Upper lobe of right lung (tissue), 1 donor: ENCODE measurements around the gene WLS. TPM values are rescaled to one million over a fixed set of nuclear protein-coding genes. Genes with fewer than 3 reads are reported as not detected.

Source experiments
- ATAC-seq: fragments of 200-7000 bp; cut with Tn5 transposase; one replicate; pipeline ENCODE4 v1.9.1; 2020; ENCODE audit warnings: mild to moderate bottlenecking, moderate library complexity
- DNase-seq: peaks from one replicate; pipeline ENCODE4 v3.0.0-alpha.2; 2020
- H3K27ac ChIP-seq: fragments of 200-600 bp; one replicate; pipeline ENCODE4 v1.8.0; 2022
- H3K27me3 ChIP-seq: fragments of 200-600 bp; one replicate; pipeline ENCODE4 v1.8.0; 2022; ENCODE audit warnings: mild to moderate bottlenecking
- H3K36me3 ChIP-seq: fragments of 200-600 bp; one replicate; pipeline ENCODE4 v1.8.0; 2022
- H3K4me1 ChIP-seq: fragments of 200-600 bp; one replicate; pipeline ENCODE4 v1.8.0; 2022
- H3K4me3 ChIP-seq: fragments of 200-600 bp; one replicate; pipeline ENCODE4 v1.8.0; 2022; ENCODE audit warnings: mild to moderate bottlenecking
- H3K9me3 ChIP-seq: fragments of 200-600 bp; one replicate; pipeline ENCODE4 v1.8.0; 2022
- CTCF ChIP-seq: fragments of 200-600 bp; IDR thresholded peaks from one replicate; pipeline ENCODE4 v1.8.0; 2022; ENCODE audit warnings: antibody characterized with exemption
- intact Hi-C: fragments of 100-400 bp; cut with DNase I; formaldehyde crosslinking; loops from one replicate; pipeline ENCODE4 v1.11.0; 2022
- total RNA-seq: library from RNA; stranded (reverse); fragmentation: NEBNext Ultra II Directional; extraction: Animal tissue kit (Norgen Biotek cat#: 25700); gene quantifications from one replicate; pipeline ENCODE4 v1.2.1, GENCODE V29; 2021
- donor health status: DM: no; HTN: yes; CAD: no; lungs with severe emphysema.

WLS gene
- total RNA-seq, 1 donor from 2014 or later, result 89.8 TPM

- ATAC-seq, result no peak
- H3K9me3 ChIP-seq, result no peaks in the 10 kb centered on the region
- no peaks in the 10 kb centered on the region for H3K36me3 ChIP-seq
- DNase-seq, result no peak
- H3K27me3 ChIP-seq, result no peaks in the 10 kb centered on the region
- intact Hi-C loops, result no loop called here
- H3K27ac ChIP-seq, result no peak overlapping the region
- no peak overlapping the region for H3K4me3 ChIP-seq
- TF ChIP-seq CTCF, result no peak
- H3K4me1 ChIP-seq, result no peaks in the 10 kb centered on the region
Measured at GRCh38 chr1:68100571-68100970, 131.8 kb downstream of the WLS start.

GRCh38 chr1:68093737-68094136 lies 138.6 kb downstream of the WLS start:
- Histone ChIP-seq H3K27ac (no peak overlapping the region), H3K27me3 (no peaks in the 10 kb centered on the region), H3K4me1 (no peaks in the 10 kb centered on the region), H3K36me3 (no peaks in the 10 kb centered on the region), H3K9me3 (no peaks in the 10 kb centered on the region), H3K4me3 (no peak overlapping the region)
- no peak for ATAC-seq
- no peak for TF ChIP-seq CTCF
- DNase-seq, result no peak
- intact Hi-C loops, result no loop called here

GRCh38 chr1:68087184-68087583 lies 145.1 kb downstream of the WLS start:
- no peak for ATAC-seq

GRCh38 chr1:68085752-68086151 lies 146.6 kb downstream of the WLS start:
- DNase-seq (no peak), ATAC-seq (no peak)
- no peaks in the 10 kb centered on the region for H3K4me1 ChIP-seq
- TF ChIP-seq CTCF, result no peak
- no peak overlapping the region for H3K4me3 ChIP-seq
- no peaks in the 10 kb centered on the region for H3K27me3 ChIP-seq
- intact Hi-C loops, result no loop called here
- H3K36me3 ChIP-seq, result no peaks in the 10 kb centered on the region
- no peak overlapping the region for H3K27ac ChIP-seq
- H3K9me3 ChIP-seq, result no peaks in the 10 kb centered on the region

More at GRCh38 chr1:68087184-68087583, 145.1 kb downstream of the WLS start:
- Histone ChIP-seq H3K4me1 (no peaks in the 10 kb centered on the region), H3K9me3 (no peaks in the 10 kb centered on the region), H3K27ac (no peak overlapping the region), H3K36me3 (no peaks in the 10 kb centered on the region), H3K27me3 (no peaks in the 10 kb centered on the region), H3K4me3 (no peak overlapping the region)
- no peak for TF ChIP-seq CTCF
- DNase-seq, result no peak
- intact Hi-C loops, result no loop called here

GRCh38 chr1:68083686-68084085 lies 148.6 kb downstream of the WLS start:
- ATAC-seq (peak; percentile 58), DNase-seq (no peak)
- Histone ChIP-seq H3K4me1 (no peaks in the 10 kb centered on the region), H3K36me3 (no peaks in the 10 kb centered on the region), H3K4me3 (no peak overlapping the region), H3K9me3 (no peaks in the 10 kb centered on the region), H3K27ac (no peak overlapping the region), H3K27me3 (no peaks in the 10 kb centered on the region)
- intact Hi-C loops, result no loop called here
- no peak for TF ChIP-seq CTCF

GRCh38 chr1:68081775-68082283 lies 150.5 kb downstream of the WLS start:
- ATAC-seq, result no peak
- Histone ChIP-seq H3K4me1 (no peaks in the 10 kb centered on the region), H3K27me3 (no peaks in the 10 kb centered on the region), H3K9me3 (no peaks in the 10 kb centered on the region), H3K4me3 (no peak overlapping the region), H3K36me3 (no peaks in the 10 kb centered on the region), H3K27ac (no peak overlapping the region)
- intact Hi-C loops, result no loop called here
- TF ChIP-seq CTCF, result no peak
- DNase-seq, result no peak
